ENCODE results near the gene MRPS31. TPM values are rescaled to one million over a fixed set of nuclear protein-coding genes. Genes with fewer than 3 reads are reported as not detected.

The MRPS31 gene
- total RNA-seq, 2 experiments from 2014 or later: 27.0 to 60.2 TPM

GRCh38 chr13:40758811-40759210 is 12.2 kb downstream of the MRPS31 start:
- intact Hi-C loops (cut with micrococcal nuclease; ENCODE audit: unreplicated experiment): loop anchor here (2.0 kb wide), 1 partner anchor 60 kb away; no protein-coding TSS in a partner anchor
- H3K9me2 ChIP-seq (ENCODE audit: insufficient read depth, low read length): no peaks in the 10 kb centered on the region
- H2AFZ ChIP-seq (ENCODE audit: low read length): no peak overlapping the region; the same call in 1 of the 2 replicates
- CTCF ChIA-PET (ENCODE audit: unreplicated experiment): no interaction called here
- peak overlapping the region; percentile 78 for H3K27ac ChIP-seq (ENCODE audit: low read depth, low read length, poor library complexity, severe bottlenecking)
- peak; percentile 77 for DNase-seq (ENCODE audit: low spot score)
- TF ChIP-seq CTCF (conservative IDR thresholded peaks at IDR 0.05; ENCODE audit: low read length) (no peak), EZH2phosphoT487 (IDR thresholded peaks at IDR 0.05; ENCODE audit: borderline replicate concordance, low read depth, low read length) (no peak)
- BruUV-seq (replicated peaks): no TSS peak
- H3K79me2 ChIP-seq (ENCODE audit: insufficient read depth, low read depth, low read length): peaks cover 61% of the 10 kb centered on the region
- no peaks in the 10 kb centered on the region for H3K9me3 ChIP-seq (ENCODE audit: low read length)
- POLR2A ChIA-PET: interaction anchor here (0.7 to 2.0 kb wide), 4 partner anchors 10 to 679 kb away, joined by 3 to 6 read pairs (median 4); no protein-coding TSS in a partner anchor
- no peaks in the 10 kb centered on the region for H4K20me1 ChIP-seq (ENCODE audit: insufficient read depth, low read length)
- peaks cover 52% of the 10 kb centered on the region for H3K36me3 ChIP-seq (ENCODE audit: insufficient read depth, low read length)
- H3K4me3 ChIP-seq (ENCODE audit: low read depth, low read length, poor library complexity, severe bottlenecking): peak overlapping the region; percentile 2
- peak overlapping the region; percentile 39 for H3K4me2 ChIP-seq (ENCODE audit: low read length)
- peaks cover 86% of the 10 kb centered on the region for H3K4me1 ChIP-seq (ENCODE audit: insufficient read depth, low read length, poor library complexity, severe bottlenecking)

GRCh38 chr13:40756042-40756441 is 14.9 kb downstream of the MRPS31 start:
- H3K27ac ChIP-seq (ENCODE audit: low read depth, low read length, poor library complexity, severe bottlenecking): peak overlapping the region; percentile 76
- peaks cover 61% of the 10 kb centered on the region for H3K4me1 ChIP-seq (ENCODE audit: insufficient read depth, low read length, poor library complexity, severe bottlenecking)
- H3K9me2 ChIP-seq (ENCODE audit: insufficient read depth, low read length): no peaks in the 10 kb centered on the region
- peak overlapping the region; percentile 50 for H3K4me3 ChIP-seq (ENCODE audit: low read depth, low read length, poor library complexity, severe bottlenecking)
- ChIA-PET POLR2A (interaction anchor here (1.1 kb wide), 1 partner anchor 11 kb away, joined by 3 read pairs; no protein-coding TSS in a partner anchor), CTCF (ENCODE audit: unreplicated experiment) (no interaction called here)
- TF ChIP-seq EZH2phosphoT487 (IDR thresholded peaks at IDR 0.05; ENCODE audit: borderline replicate concordance, low read depth, low read length): no peak
- TF ChIP-seq CTCF (conservative IDR thresholded peaks at IDR 0.05; ENCODE audit: low read length): no peak
- peaks cover 80% of the 10 kb centered on the region for H3K36me3 ChIP-seq (ENCODE audit: insufficient read depth, low read length)
- H3K9me3 ChIP-seq (ENCODE audit: low read length): no peaks in the 10 kb centered on the region
- H3K4me2 ChIP-seq (ENCODE audit: low read length): peak overlapping the region; percentile 79
- no TSS peak for BruUV-seq (replicated peaks)
- no peak for DNase-seq (ENCODE audit: low spot score)
- intact Hi-C loops (cut with micrococcal nuclease; ENCODE audit: unreplicated experiment): no loop called here
- peaks cover 41% of the 10 kb centered on the region; the same call in 1 of the 2 replicates for H3K79me2 ChIP-seq (ENCODE audit: insufficient read depth, low read depth, low read length)
- peak overlapping the region; percentile 71 for H2AFZ ChIP-seq (ENCODE audit: low read length)
- no peaks in the 10 kb centered on the region for H4K20me1 ChIP-seq (ENCODE audit: insufficient read depth, low read length)

GRCh38 chr13:40755082-40755700 is 15.8 kb downstream of the MRPS31 start:
- intact Hi-C loops (cut with micrococcal nuclease; ENCODE audit: unreplicated experiment): no loop called here
- peak overlapping the region; percentile 54; the same call in 1 of the 2 replicates for H2AFZ ChIP-seq (ENCODE audit: low read length)
- BruUV-seq (replicated peaks): no TSS peak
- TF ChIP-seq EZH2phosphoT487 (IDR thresholded peaks at IDR 0.05; ENCODE audit: borderline replicate concordance, low read depth, low read length) (no peak), CTCF (conservative IDR thresholded peaks at IDR 0.05; ENCODE audit: low read length) (no peak)
- peak overlapping the region; percentile 45 for H3K4me3 ChIP-seq (ENCODE audit: low read depth, low read length, poor library complexity, severe bottlenecking)
- H3K9me3 ChIP-seq (ENCODE audit: low read length): no peaks in the 10 kb centered on the region
- H3K9me2 ChIP-seq (ENCODE audit: insufficient read depth, low read length): no peaks in the 10 kb centered on the region
- H3K27ac ChIP-seq (ENCODE audit: low read depth, low read length, poor library complexity, severe bottlenecking): peak overlapping the region; percentile 76
- peaks cover 55% of the 10 kb centered on the region for H3K4me1 ChIP-seq (ENCODE audit: insufficient read depth, low read length, poor library complexity, severe bottlenecking)
- H4K20me1 ChIP-seq (ENCODE audit: insufficient read depth, low read length): no peaks in the 10 kb centered on the region
- DNase-seq (ENCODE audit: low spot score): peak; percentile 28
- H3K36me3 ChIP-seq (ENCODE audit: insufficient read depth, low read length): peaks cover 80% of the 10 kb centered on the region
- H3K4me2 ChIP-seq (ENCODE audit: low read length): peak overlapping the region; percentile 79
- H3K79me2 ChIP-seq (ENCODE audit: insufficient read depth, low read depth, low read length): peaks cover 33% of the 10 kb centered on the region; the same call in 1 of the 2 replicates
- POLR2A ChIA-PET: interaction anchor here (0.6 kb wide), 1 partner anchor 73 kb away, joined by 3 read pairs; no protein-coding TSS in a partner anchor
- CTCF ChIA-PET (ENCODE audit: unreplicated experiment): no interaction called here

Data from OCI-LY7 (cell line).